Glutamatergic neuron (in vitro differentiated cells): ENCODE data around the gene PTPN2. TPM values are rescaled to one million over a fixed set of nuclear protein-coding genes. Genes with fewer than 3 reads are reported as not detected.

Experiments used
- DNase-seq: peaks from one replicate; pipeline ENCODE4 v3.0.0; 2022
- H3K27ac Mint-ChIP-seq: one replicate; pipeline ENCODE4 v1.8.0; 2020; ENCODE audit warnings: mild to moderate bottlenecking, mixed read lengths, inconsistent platforms; ENCODE audit not compliant: unreplicated experiment
- H3K27me3 Mint-ChIP-seq: one replicate; pipeline ENCODE4 v1.8.0; 2020; ENCODE audit warnings: mild to moderate bottlenecking, moderate library complexity, mixed read lengths, inconsistent platforms; ENCODE audit not compliant: unreplicated experiment
- H3K36me3 Mint-ChIP-seq: one replicate; pipeline ENCODE4 v1.8.0; 2020; ENCODE audit warnings: mild to moderate bottlenecking, mixed read lengths, inconsistent platforms; ENCODE audit not compliant: unreplicated experiment
- H3K4me1 Mint-ChIP-seq: one replicate; pipeline ENCODE4 v1.8.0; 2020; ENCODE audit warnings: mild to moderate bottlenecking, low read depth, mixed read lengths, inconsistent platforms; ENCODE audit not compliant: unreplicated experiment
- H3K4me3 Mint-ChIP-seq: one replicate; pipeline ENCODE4 v1.8.0; 2020; ENCODE audit warnings: mild to moderate bottlenecking, mixed read lengths, inconsistent platforms; ENCODE audit not compliant: unreplicated experiment
- H3K9me3 Mint-ChIP-seq: one replicate; pipeline ENCODE4 v1.8.0; 2020; ENCODE audit warnings: mild to moderate bottlenecking, moderate library complexity, mixed read lengths, inconsistent platforms; ENCODE audit not compliant: unreplicated experiment
- total RNA-seq: library from RNA; stranded (reverse); fragmentation: NEBNext Ultra II Directional; extraction: Animal tissue kit (Norgen Biotek cat#: 25700); gene quantifications from one replicate; pipeline ENCODE4 v1.2.1, GENCODE V29; 2021; ENCODE audit not compliant: unreplicated experiment
- TF ChIP-seq, protein P1 (sequence below): fragments of 200-600 bp; sonication (generic); IDR thresholded peaks from one replicate; pipeline ENCODE4 v1.5.0; 2021; ENCODE audit not compliant: partially characterized antibody, unreplicated experiment

Gene PTPN2
- total RNA-seq, 1 donor from 2014 or later, result 33.3 TPM

DNA sequence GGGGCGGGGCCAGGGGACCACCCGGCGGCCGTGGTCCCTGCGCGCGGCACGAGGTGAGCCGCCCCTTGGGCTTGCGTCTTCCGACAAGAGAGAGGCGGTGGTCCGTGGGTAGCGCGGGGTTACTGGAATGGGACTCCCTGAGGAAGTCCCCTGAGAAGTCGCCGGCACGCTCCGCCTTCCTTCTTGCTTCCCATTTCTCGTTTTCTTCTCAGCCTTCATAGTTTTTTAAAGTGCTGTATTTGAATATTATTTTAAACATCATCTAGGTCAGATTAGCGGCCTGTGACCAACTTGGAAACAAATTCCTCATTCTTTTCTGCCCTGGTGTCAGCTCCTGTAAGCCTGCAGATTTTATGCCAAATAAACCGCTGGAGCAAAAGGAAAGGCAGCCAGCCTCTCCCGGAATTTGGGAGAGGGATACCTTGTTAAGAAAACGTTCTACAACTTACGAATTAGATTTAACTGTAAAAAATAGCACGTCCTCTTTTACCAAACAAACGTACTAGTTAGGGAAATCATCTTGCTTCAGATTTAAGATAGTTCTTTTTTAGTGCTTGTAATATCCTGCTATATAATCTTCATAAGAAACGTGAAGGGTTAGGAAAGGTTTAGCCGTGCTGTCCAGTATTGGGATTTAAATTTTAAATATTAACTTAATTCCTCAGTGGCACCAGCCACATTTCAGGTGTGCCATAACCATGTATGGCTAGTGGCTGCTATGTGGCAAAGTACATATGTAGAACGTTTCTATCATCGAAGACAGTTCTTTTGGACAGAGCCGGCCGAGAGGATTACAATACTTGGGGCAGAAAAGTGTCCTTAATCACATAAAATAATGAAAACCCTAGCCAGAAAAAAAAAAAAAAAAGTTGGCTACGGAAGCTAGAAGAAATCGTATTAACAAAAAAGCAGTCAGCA lies 628 bp upstream of the PTPN2 start:
- no peak for DNase-seq
- Mint-ChIP-seq H3K4me1 (peaks cover 21% of the 10 kb centered on the region), H3K9me3 (peaks cover 12% of the 10 kb centered on the region), H3K27ac (peak overlapping the region; percentile 79), H3K36me3 (no peaks in the 10 kb centered on the region), H3K4me3 (peak overlapping the region; percentile 97), H3K27me3 (peaks cover 14% of the 10 kb centered on the region)
- TF ChIP-seq, protein P1, sequence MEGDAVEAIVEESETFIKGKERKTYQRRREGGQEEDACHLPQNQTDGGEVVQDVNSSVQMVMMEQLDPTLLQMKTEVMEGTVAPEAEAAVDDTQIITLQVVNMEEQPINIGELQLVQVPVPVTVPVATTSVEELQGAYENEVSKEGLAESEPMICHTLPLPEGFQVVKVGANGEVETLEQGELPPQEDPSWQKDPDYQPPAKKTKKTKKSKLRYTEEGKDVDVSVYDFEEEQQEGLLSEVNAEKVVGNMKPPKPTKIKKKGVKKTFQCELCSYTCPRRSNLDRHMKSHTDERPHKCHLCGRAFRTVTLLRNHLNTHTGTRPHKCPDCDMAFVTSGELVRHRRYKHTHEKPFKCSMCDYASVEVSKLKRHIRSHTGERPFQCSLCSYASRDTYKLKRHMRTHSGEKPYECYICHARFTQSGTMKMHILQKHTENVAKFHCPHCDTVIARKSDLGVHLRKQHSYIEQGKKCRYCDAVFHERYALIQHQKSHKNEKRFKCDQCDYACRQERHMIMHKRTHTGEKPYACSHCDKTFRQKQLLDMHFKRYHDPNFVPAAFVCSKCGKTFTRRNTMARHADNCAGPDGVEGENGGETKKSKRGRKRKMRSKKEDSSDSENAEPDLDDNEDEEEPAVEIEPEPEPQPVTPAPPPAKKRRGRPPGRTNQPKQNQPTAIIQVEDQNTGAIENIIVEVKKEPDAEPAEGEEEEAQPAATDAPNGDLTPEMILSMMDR, result no peak

DNA sequence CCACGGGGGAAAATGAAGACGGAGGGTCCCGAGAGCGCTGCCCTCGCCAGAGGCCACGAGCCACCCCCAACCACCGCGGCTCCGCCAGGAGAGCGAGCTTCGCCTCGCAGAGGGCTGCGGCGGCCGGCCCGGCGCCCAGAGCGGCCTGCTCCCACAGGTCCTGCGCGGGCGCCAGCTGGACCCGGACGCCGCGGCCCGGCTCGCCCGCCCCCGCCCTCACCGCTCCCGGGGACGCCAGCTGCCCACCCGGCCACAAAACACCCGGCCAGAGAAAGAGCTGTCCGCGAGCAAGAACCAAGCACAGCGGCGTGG lies 709 bp downstream of the PTPN2 start:
- peak; percentile 63 for DNase-seq
- TF ChIP-seq, protein P1, result no peak
- Mint-ChIP-seq H3K27ac (peak overlapping the region; percentile 93), H3K9me3 (peaks cover 12% of the 10 kb centered on the region), H3K27me3 (peaks cover 10% of the 10 kb centered on the region), H3K36me3 (no peaks in the 10 kb centered on the region), H3K4me1 (peaks cover 21% of the 10 kb centered on the region), H3K4me3 (peak overlapping the region; percentile 93)

DNA sequence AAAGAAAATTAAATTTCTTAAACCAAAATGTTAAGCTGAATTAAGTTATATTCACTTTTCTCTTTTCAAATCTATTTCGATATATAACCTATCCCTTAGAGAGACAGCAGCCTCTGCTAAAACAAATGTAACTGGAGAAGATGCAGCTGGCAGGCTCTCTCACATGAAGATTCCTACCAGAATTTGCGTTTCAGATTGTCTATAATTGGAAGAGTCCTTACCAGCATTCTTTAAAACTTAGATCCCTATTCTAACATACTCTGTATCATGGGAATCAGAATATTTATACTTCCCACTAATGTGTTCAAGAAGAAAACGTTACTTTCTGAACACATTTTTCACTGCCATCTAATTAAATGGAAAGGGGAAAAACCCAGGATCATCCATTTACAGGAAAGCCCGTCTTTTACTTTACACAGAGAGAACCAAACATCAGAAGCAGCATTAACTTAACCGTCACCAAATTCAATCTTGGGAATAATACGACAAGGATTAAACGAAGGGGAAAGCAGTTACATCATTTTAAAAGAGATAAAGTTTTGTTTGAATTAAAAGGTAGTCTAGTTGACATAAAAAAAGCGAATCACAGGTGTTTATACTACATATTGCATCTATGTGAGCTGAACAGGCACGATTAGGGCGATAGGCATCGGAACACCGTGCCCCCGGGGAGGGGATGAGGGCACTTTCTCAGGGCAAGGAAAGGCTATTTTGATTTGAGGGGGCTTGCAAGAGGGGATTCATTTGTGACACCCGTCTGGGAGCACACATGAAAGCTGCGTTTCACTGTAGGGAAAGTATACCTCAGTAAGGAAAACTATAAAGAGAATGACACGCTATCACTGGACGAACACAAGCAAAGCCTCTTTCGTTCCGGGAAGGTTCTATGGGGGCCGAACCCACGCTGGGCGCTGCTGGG lies 1.3 kb downstream of the PTPN2 start:
- H3K4me1 Mint-ChIP-seq, result peaks cover 21% of the 10 kb centered on the region
- H3K27me3 Mint-ChIP-seq, result peaks cover 10% of the 10 kb centered on the region
- H3K27ac Mint-ChIP-seq, result peak overlapping the region; percentile 93
- no peak for DNase-seq
- peak overlapping the region; percentile 93 for H3K4me3 Mint-ChIP-seq
- no peaks in the 10 kb centered on the region for H3K36me3 Mint-ChIP-seq
- TF ChIP-seq, protein P1, result no peak
- peaks cover 12% of the 10 kb centered on the region for H3K9me3 Mint-ChIP-seq

DNA sequence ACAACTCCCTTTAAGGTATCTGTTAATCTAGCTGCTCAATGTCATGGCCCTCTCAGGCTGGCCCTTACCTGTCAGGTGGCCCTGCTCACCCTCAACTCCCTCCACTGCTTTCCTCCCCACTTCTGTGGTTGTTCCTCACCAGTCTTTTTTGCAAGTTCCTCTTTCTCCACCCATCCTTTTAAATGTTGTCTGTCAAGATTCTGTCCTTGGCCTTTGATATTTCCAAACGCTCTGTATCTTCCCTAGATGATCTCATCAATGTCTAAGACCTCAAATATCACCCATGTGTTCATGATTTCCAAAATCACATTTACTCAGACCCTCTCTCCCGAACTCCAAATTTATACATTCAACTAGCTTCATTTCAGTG lies 3.5 kb downstream of the PTPN2 start:
- Mint-ChIP-seq H3K27me3 (peaks cover 10% of the 10 kb centered on the region), H3K4me3 (no peak overlapping the region), H3K9me3 (peaks cover 15% of the 10 kb centered on the region), H3K4me1 (peaks cover 26% of the 10 kb centered on the region), H3K36me3 (no peaks in the 10 kb centered on the region), H3K27ac (no peak overlapping the region)
- DNase-seq, result no peak
- TF ChIP-seq, protein P1, result no peak
